Measurements from ENCODE around the gene TSG101.
A peak's percentile ranks its signal among the peaks of the same experiment; 100 is the strongest.

Gene TSG101, protein sequence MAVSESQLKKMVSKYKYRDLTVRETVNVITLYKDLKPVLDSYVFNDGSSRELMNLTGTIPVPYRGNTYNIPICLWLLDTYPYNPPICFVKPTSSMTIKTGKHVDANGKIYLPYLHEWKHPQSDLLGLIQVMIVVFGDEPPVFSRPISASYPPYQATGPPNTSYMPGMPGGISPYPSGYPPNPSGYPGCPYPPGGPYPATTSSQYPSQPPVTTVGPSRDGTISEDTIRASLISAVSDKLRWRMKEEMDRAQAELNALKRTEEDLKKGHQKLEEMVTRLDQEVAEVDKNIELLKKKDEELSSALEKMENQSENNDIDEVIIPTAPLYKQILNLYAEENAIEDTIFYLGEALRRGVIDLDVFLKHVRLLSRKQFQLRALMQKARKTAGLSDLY

DNA sequence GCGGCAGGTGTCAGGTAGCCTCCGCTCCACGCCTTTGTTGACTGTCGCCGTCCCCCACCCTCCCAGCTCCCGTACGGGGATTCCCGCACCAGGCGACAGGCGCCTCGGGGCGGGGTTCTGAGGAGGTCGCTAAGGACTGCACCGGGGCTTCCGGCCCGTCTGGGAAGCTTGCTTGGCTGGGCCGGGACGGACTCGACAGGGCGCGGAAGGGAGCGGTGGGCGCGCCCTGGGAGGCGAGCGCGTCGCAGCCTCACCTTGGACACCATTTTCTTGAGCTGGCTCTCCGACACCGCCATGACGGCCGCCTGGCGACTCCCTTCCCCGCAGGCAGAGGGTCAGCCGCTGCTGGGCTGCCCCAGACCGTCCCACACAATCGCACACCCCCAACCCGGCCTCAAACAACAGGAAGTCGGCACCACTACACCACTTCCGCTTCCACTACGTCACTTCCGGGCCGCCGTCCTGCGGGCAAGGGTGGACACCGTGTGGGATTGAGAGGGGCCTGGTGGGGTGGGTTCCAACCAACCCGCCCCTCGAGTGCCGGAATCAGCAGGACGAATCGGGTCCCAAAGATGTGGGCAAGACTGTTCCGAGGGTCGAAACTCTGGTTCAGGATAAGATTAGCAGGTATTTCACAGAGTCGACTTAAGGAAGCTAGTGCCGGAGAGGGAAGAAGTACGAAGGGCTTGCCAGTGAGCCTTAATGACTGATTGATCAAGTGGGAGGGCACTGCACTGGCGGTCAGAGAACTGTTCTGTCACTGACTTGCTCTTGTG lies at the start of gene TSG101:
Gene TSG101, minus strand, starts transcription at position 422 of the 776 bp plus-strand sequence. Its CDS starts 126 bp downstream, at position 296.
- DNase-seq (ENCODE audit: low read depth): peak; percentile 86

DNA sequence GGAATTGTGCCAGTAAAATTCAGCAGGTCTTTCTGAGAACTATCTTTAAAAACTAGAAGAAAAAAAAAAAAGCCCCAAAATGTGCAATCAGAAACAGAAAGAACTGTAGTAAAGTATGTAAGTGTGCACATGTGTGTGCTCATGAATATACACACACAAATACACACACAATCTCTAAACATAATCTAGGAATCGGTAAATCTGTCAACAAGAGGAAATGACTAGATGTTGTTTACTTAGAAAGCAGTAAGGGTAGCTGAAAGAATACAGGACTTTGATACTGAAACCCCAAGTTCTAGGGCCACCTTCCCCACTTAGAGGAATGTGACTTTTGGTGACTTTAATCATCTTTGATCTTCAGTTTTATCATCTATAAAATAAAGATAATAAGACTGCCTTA lies 48.6 kb upstream of the TSG101 start:
- DNase-seq (ENCODE audit: low read depth): no peak

DNA sequence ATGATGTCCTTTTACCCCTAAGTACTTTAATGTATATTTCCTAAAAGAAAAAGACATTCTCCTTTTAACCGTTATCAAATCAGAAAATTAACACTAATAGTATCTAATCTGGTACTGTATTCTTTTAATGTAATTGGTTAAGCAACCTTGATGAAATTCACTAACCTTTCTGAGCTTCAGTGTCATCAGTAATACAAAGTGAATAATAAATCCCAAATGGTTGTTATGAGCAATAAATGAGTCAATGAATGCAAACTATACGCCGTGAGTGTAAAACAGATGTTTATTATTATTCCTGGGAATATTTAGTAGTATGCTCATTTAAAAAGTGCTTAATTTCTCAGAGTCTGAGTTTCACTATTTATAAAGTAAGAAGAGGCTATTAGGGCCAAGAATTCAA lies 40.3 kb upstream of the TSG101 start:
- DNase-seq (ENCODE audit: low read depth): no peak

DNA sequence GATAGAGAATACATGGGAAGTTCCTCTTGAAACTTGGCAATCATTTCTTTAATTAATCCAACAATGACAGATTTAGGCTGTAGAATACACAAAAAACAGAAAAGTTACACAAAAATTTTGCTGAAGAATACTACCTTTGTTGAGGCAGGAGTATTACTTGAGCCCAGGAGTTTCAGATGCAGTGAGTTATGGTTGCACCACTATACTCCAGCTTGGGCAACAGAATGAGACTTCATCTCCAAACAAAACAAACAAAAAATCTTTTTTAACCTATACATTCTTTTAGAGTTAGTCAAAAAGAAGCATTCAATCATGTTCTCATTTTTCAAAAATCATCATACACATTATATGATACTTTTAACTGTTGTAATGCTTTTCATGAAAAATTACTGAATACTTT lies 39.7 kb upstream of the TSG101 start:
- DNase-seq (ENCODE audit: low read depth): no peak

DNA sequence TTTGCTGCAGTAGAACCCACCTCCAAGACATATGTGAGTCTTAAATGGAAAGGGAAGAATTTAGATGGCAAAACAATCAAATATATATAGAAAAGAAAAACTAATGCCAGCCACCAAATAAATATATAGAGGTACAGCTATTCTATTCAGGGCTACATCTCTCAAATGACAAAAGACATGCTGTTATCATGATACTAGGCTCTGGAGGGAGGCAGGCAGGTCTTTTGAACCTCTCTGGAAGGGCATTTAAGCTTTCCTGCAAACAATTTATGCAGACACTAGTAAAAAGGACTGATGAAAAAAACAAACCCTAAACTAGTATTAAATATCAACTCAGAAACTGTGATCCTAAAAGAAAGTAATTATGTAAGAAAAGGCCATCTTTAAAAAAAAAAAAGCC lies 37.4 kb upstream of the TSG101 start:
- DNase-seq (ENCODE audit: low read depth): no peak

DNA sequence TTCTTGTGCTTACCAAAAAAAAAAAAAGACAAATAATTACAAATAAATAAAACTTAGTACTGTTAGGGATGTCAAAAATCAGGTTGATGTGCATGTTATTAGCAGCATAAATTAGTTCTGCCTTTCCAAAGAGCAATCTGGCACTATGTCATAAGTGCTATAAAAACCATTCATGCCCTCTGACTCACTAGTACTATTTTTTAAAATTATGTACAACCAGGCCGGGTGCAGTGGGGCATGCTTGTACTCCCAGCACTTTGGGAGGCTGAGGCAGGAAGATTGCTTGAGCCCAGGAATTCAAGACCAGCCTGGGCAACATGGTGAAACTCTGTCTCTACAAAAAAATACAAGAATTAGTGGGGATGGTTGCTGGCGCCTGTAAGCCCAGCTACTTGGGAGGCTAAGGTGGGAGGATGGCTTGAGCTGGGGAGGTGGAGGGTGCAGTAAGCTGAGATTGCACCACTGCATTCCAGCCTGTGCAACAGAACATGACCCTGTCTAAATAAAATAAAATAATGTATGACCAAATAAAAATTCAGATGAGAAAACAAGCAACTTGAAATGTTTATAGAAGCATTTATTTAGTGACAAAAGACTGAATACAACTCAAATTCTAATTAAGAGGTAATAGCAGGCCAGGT lies 36.5 kb upstream of the TSG101 start:
- DNase-seq (ENCODE audit: low read depth): no peak

DNA sequence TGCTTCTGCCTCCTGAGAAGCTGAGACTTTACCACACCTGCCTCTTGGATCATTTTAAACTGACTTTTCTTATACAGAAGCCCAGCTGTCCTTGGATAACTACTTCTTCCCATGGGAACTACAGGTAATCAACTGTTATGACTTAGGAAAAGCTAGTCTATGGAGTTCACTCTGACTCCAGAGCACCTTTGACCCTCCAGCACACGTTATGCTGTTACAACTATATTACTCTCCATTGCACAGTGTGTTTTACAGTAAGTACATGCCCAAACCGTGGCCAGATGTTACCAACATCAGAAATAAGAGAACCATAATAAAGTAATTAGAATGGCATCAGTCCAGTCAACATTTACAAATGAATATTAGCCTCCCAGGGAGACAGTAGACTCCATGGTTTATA lies 21.3 kb upstream of the TSG101 start:
- no peak for DNase-seq (ENCODE audit: low read depth)

DNA sequence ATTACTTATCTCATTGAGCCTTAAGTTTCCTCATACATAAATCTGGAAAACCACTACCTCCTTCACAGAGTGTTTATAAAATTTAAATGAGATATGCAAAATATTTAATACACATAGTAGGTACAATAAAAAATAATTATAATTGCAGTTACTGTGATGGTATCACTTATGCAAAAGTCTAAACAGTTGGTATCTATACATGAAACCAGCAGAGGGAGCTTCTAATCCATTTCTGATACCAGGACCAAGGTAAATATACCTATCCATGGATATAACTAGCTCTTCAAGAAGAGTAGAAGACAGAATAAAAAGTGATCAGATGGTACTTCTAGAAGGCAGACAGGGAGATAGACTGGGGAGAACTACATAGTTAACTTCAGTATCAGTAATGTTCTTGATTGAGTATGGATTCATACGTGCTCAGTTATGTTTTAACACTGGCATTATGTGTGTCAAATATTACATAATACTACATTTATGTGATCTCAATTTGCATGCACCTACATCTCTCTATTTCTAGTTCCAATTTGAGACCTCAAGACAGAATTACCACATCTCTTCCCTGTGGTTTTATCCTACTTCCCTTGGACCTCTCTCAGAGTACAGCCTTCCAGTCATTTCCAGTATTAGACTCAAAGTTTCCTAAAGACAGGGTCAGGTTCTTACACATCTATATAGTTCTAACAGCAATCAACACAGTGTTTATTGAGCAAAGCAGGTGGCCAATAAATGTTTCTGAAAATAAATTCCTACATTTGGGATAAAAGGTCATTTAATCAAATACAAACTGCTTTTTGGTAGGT lies 13.7 kb upstream of the TSG101 start:
- no peak for DNase-seq (ENCODE audit: low read depth)

DNA sequence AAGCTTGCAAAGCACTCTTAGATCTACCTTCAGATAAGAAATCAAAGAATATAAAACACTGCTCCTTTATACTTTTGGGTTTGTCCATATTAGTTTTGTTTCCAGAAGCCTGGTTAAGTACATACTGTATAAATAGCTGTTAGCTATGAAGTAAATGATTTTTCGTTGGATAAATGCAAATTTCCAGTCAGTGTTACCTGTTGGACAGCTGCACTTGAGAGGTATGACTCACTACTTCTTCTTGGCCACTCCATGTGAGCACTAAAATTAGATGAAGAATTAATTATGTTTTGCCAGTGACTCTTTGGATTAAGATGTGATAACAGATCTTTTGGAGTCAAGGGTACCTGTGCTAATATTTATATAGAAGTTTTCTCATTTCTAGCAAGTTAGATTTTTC lies 9.5 kb upstream of the TSG101 start:
- DNase-seq (ENCODE audit: low read depth): no peak

DNA sequence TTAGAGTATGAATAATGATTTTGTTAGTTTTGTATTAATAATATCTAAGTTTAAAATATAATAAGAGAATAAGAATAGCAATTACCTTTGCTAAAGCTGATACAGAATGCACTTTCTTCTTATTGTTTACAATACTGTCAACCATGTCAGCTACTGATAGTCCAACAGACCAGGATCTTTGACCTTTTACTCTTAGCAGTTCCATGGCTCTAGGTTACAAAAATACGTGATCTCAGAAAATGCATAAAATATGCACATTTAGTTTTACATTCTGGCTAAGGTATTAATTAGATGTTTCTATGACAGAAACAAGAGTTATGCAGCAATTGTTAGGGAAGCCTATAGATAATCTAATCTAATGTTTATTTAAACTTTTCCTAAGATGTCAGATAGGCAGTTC lies 7.5 kb upstream of the TSG101 start:
- no peak for DNase-seq (ENCODE audit: low read depth)

DNA sequence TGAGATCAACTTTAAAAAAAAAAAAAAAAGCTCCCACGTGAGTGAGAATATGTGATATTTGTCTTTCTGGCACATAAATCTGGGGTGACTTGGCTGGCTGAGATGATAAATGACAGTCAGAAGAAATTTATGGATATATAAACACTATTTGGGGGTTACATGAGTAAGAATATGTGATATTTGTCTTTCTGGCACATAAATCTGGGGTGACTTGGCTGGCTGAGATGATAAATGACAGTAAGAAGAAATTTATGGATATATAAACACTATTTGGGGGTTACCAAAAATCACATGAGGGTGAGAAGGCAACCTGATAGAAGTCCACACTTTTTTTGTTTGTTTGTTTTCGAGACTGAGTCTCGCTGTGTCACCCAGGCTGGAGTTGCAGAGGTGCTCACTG lies 6.6 kb upstream of the TSG101 start:
- DNase-seq (ENCODE audit: low read depth): no peak

DNA sequence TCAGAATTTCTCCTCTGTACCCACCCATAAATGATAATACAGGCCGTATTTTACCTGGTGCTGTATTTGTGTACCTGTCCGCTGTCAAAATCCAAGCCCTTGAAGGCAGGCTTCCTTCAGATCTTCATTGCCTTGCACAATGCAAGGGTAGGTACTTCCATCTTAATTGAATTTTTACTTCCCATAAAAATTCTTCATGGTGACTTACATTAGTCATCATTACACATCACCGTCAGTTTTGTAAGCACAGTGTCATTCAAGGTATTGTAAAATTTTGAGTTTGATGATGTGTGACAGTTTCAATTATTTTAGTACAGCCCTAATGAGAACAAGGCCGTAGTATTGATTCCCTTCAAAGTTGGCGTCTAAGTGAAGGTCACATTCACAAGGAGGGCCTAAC lies 770 bp upstream of the TSG101 start:
- DNase-seq (ENCODE audit: low read depth): no peak

DNA sequence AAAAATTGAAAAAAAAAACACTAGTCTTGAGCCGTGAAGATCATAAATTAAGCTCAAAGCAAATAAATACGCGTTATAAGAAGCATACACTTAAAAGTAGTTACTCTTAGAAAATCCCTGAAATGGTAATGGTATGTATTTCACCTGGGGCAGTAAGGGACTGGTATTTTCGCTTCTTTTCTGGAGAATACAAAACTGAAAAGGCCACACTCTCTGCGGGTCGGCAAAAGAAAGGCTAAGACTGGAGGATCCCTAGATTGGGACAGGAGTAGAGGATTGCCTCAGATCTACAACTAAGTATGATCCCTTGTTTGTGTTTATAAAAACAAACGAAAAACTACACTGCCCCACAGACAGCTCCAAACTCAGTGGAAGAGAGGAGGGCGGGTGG lies 617 bp downstream of the TSG101 start:
- no peak for DNase-seq (ENCODE audit: low read depth)

DNA sequence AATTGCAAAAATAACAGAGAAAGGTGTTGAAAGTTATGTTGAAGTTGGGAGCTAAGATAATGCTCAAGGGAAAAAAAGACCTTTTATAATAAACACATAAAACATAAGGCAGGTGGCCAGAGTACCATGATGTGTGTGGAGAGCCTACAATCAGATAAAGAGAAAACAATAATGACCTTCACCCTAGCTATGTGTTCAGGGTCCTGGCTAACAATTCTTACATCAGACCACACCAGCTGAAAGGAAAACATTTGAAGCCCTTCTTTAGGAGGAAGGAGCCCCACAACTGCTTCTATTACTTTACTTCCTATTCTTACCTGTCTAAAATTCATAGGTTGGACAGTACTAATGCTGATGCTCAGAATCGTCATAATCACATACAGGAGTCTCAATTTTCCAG lies 2.5 kb downstream of the TSG101 start:
- DNase-seq (ENCODE audit: low read depth): no peak

DNA sequence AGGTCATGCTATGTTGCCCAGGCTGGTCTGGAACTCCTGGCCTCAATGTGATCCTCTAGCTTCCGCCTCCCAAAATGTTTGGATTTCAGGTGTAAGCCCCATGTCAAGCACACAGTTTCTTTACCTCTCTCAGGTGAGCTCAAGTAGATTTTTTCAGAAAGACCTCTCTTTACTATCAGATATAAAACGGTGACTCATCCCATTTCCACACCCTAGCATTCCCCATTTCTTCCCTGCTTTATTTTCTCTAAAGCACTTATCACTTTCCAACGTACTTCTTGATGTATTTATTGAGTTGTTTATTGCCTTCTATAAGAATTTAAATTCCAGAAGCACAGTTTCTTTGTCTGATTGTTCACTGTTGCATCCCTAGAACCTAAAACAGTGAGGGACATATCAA lies 3.7 kb downstream of the TSG101 start:
- DNase-seq (ENCODE audit: low read depth): no peak

DNA sequence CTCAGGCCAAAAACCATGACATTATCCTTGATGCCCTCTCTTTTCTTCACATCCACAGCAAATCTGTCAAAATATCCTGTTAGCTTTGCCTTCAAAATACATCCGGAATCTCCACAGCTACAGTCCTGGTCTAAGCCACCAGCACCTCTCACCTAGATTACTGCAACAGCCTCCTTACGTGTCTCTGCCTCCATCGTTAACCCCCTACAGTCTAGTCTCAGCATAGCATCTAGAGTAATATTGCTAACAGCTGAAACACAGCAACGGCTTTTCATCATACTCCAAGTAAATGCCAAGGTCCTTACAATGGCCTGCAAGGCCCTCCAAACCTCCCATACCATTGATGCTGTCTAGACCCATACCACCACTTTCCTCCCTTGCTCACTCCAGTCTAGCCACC lies 4.4 kb downstream of the TSG101 start:
- no peak for DNase-seq (ENCODE audit: low read depth)

DNA sequence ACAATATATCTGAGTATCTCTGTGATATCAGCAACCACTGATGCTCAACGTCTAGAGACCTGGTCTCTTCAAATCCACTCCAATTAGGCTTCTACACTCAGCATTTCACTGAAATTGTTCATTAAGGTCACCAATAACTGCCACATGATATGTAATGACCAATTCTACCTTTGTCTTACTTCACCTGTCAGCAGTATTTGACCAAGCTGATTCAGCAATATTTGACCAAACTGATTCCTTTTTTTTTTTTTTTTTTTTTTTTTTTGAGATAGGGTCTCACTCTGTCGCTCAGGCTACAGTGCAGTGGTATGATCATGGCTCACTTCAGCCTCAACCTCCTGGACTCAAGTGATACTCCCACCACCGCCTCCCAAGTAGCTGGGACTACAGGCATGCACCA lies 5.6 kb downstream of the TSG101 start:
- no peak for DNase-seq (ENCODE audit: low read depth)

DNA sequence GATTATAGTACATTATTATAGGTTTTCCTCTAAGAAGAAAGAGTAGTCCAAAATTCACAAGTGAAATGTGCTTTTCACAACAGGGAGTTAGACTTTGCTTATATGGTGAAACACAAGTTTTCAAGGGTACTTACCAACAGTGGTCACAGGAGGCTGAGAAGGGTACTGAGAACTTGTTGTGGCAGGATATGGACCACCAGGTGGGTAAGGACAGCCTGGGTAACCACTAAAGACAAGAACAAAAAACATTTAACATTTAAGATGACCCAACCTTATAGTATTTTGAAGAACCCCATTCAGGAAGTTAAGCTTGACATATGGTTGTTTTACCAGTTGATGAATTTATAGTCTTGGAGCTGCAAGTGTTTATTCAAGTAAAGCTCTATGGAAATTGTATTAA lies 24.4 kb downstream of the TSG101 start:
- DNase-seq (ENCODE audit: low read depth): no peak

DNA sequence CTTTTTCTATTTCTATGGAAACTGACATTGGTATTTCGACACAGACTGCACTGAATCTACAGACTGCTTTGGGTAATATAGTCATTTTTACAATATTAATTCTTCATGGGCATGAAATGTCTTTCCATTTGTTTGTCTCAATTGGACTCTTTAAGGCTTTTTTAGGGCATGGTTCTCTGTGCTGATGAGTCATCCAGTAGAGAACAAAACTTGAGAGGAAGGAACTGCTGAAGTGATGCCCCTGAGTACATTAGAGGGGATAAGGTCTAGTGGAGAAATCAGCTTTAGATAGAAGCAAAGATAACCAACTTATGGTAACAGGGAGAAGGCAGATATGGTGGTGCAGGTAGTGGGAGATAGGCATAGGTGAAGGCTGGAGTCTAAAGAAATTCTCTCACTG lies 25.1 kb downstream of the TSG101 start:
- no peak for DNase-seq (ENCODE audit: low read depth)

DNA sequence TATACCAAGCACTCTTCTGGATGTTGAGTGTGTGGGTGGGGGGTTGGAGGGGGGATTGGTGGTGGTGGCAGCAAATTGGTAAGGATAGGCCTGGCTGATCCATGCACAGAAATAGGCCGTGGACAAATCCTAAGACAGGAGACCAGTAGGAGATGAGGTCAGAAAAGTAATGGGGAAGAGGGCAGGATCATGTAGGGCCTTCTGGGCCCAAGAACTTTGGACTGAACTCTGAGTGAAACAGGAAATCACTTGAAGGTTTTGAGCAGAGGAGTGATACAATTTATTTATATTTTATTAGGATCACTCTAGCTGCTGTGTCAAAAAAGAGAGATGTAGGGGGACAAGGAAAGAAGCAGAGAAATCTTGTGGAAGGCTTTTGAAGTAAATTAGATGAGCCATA lies 28.7 kb downstream of the TSG101 start:
- DNase-seq (ENCODE audit: low read depth): no peak

DNA sequence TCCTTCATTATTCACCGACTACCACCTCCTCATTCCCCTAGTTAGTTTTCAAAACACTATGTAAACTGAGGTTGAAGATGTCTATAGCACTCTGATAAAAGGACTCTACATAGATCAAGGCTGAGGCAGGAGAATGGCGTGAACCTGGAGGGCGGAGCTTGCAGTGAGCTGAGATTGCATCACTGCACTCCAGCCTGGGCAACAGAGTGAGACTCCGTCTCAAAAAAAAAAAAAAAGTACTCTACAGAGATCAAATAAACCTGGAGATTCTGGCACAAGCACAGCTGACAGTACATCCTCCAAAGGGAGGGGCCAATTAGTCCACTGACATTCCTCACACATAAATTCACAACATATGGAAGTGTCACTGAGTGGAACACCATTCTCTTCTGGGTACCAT lies 31.0 kb downstream of the TSG101 start:
- no peak for DNase-seq (ENCODE audit: low read depth)

DNA sequence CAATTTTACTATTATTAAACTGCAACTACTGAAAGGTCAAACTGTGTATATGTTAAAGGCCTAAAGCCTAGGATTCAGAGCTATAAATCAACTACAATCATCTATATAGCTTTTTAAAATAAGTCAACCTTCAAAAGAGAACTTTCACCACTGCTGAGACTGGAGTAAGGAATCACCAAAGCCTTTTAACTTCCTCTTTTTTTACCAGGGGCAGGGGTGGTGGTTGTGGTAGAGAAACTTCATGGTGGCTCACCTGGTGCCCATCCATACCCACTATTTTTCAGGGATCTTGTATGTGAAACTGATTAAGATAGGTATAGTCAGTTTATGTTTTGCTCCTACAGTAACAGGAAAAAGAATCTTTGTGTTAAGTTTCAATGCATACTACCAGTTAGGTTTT lies 31.5 kb downstream of the TSG101 start:
- no peak for DNase-seq (ENCODE audit: low read depth)
